Transverse colon (tissue), 4 donors: Measurements from ENCODE around the gene OTUB2. TPM values are rescaled to one million over a fixed set of nuclear protein-coding genes. Genes with fewer than 3 reads are reported as not detected.
A peak's percentile ranks its signal among the peaks of the same experiment; 100 is the strongest.

Source experiments
- DNase-seq: peaks from one replicate; pipeline ENCODE4 v3.0.0-alpha.2; 2019
- H3K27ac ChIP-seq, 4 donors: fragments of 200-600 bp; sonication (generic); 2 replicates each; pipeline ENCODE4 v1.5.1; 2016 to 2018; ENCODE audit warnings: inconsistent platforms in 4 of 4
- H3K27me3 ChIP-seq: fragments of 200-600 bp; sonication (generic); 2 replicates; pipeline ENCODE4 v1.5.1; 2017; ENCODE audit warnings: inconsistent platforms
- H3K36me3 ChIP-seq, 4 donors: fragments of 200-600 bp; sonication (generic); 2 replicates each; pipeline ENCODE4 v1.5.1; 2017 to 2019; ENCODE audit warnings: inconsistent platforms in 4 of 4
- H3K4me1 ChIP-seq, 4 donors: fragments of 200-600 bp; sonication (generic); 2 replicates each; pipeline ENCODE4 v1.5.1; 2017 to 2020; ENCODE audit warnings: inconsistent platforms in 4 of 4
- H3K4me3 ChIP-seq, 4 donors: fragments of 200-600 bp; sonication (generic); 1 replicate in 1 of 4; 2 replicates in 3 of 4; pipeline versions ENCODE4 v1.5.1 to v1.6.1; 2017 to 2019; ENCODE audit warnings: inconsistent platforms in 4 of 4
- H3K9me3 ChIP-seq, 2 donors: fragments of 200-600 bp; sonication (generic); 2 replicates each; pipeline ENCODE4 v1.5.1; 2017 to 2019; ENCODE audit warnings: inconsistent platforms in 2 of 2
- EP300 ChIP-seq: sonication (generic); formaldehyde crosslinking; IDR thresholded peaks from one replicate; pipeline ENCODE4 v1.6.1; 2017; ENCODE audit warnings: antibody characterized with exemption, low read depth
- POLR2A ChIP-seq: fragments of 450-650 bp; IDR thresholded peaks from one replicate; pipeline ENCODE4 v1.6.1; 2016; ENCODE audit warnings: antibody characterized with exemption, mild to moderate bottlenecking, moderate library complexity
- POLR2AphosphoS5 ChIP-seq, 3 donors: sonication (generic); formaldehyde crosslinking; IDR thresholded peaks; one replicate each; pipeline ENCODE4 v1.6.1; 2016; ENCODE audit warnings: antibody characterized with exemption in 3 of 3
- WGBS, 2 donors: methylation state at CpG; one replicate each; pipeline ENCODE4 v1.1.5; 2018; ENCODE audit warnings: low coverage in 1 of 2; 5-methylcytosine and 5-hydroxymethylcytosine counted together
- in situ Hi-C, 4 donors: fragments of 200-750 bp; cut with MboI; loops; one replicate each; pipeline versions ENCODE4 v1.15.0 to v1.15.1; 2017; ENCODE audit warnings: low sequenced_read_pairs in 3 of 4, low pct_ligation_motif_present in 1 of 4, low pct_unique_long_range_greater_than_20kb in 1 of 4
- intact Hi-C: fragments of 100-400 bp; cut with DNase I; formaldehyde crosslinking; loops from one replicate; pipeline ENCODE4 v1.15.1; 2023; ENCODE audit warnings: low total_unique reads
- total RNA-seq, 4 donors: library from RNA; depleted of rRNA; stranded (reverse); fragments of >200 nt; gene quantifications; one replicate each; pipeline ENCODE4 v1.1.0, GENCODE V29; 2016
- TF ChIP-seq, protein P1 (sequence below), 5 experiments: fragments of 200-600 bp in 3 of 5; fragments of 450-650 bp in 2 of 5; sonication (generic) in 3 of 5; IDR thresholded peaks; 1 replicate in 2 of 5; 2 replicates in 3 of 5; pipeline ENCODE4 v1.5.1; 2016 to 2017; ENCODE audit warnings: antibody characterized with exemption in 5 of 5, inconsistent platforms in 3 of 5, mild to moderate bottlenecking in 2 of 5, moderate library complexity in 1 of 5

Gene OTUB2
- total RNA-seq, 4 donors from 2014 or later: 2.6 to 2.7 TPM; not detected in 2

- WGBS, 2 donors: 91 to 92% methylated on average over 8 to 14 of the region's 14 CpGs
- DNase-seq: no peak
These were observed 4.4 kb downstream of the OTUB2 start for GRCh38 chr14:94030571-94030970.

GRCh38 chr14:94031161-94031882 is 5.2 kb downstream of the OTUB2 start:
- no peaks in the 10 kb centered on the region for H3K36me3 ChIP-seq
- in situ Hi-C loops: loop anchor here in 2 of 4 donors (10.0 kb wide), 1 partner anchor 103 kb away; no protein-coding TSS in a partner anchor
- TF ChIP-seq EP300 (no peak), POLR2AphosphoS5 (IDR thresholded peaks at IDR 0.05) (no peak), POLR2A (no peak)
- TF ChIP-seq, protein P1, sequence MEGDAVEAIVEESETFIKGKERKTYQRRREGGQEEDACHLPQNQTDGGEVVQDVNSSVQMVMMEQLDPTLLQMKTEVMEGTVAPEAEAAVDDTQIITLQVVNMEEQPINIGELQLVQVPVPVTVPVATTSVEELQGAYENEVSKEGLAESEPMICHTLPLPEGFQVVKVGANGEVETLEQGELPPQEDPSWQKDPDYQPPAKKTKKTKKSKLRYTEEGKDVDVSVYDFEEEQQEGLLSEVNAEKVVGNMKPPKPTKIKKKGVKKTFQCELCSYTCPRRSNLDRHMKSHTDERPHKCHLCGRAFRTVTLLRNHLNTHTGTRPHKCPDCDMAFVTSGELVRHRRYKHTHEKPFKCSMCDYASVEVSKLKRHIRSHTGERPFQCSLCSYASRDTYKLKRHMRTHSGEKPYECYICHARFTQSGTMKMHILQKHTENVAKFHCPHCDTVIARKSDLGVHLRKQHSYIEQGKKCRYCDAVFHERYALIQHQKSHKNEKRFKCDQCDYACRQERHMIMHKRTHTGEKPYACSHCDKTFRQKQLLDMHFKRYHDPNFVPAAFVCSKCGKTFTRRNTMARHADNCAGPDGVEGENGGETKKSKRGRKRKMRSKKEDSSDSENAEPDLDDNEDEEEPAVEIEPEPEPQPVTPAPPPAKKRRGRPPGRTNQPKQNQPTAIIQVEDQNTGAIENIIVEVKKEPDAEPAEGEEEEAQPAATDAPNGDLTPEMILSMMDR (IDR thresholded peaks at IDR 0.05): no peak
- WGBS, 2 donors: 89 to 95% methylated on average over 6 to 8 of the region's 8 CpGs
- no peak overlapping the region for H3K27ac ChIP-seq
- no peaks in the 10 kb centered on the region for H3K27me3 ChIP-seq
- H3K4me3 ChIP-seq: no peak overlapping the region
- no peak for DNase-seq
- no peaks in the 10 kb centered on the region for H3K9me3 ChIP-seq
- intact Hi-C loops: no loop called here
- H3K4me1 ChIP-seq: peaks cover 0 to 21% (median 12%) of the 10 kb centered on the region in 4 donors

More at GRCh38 chr14:94030571-94030970, 4.4 kb downstream of the OTUB2 start:
- Histone ChIP-seq H3K36me3 (no peaks in the 10 kb centered on the region), H3K4me3 (no peak overlapping the region), H3K9me3 (no peaks in the 10 kb centered on the region), H3K27ac (no peak overlapping the region), H3K27me3 (no peaks in the 10 kb centered on the region), H3K4me1 (peaks cover 0 to 21% (median 13%) of the 10 kb centered on the region in 4 donors)
- in situ Hi-C loops: loop anchor here in 2 of 4 donors (10.0 kb wide), 1 partner anchor 104 kb away; no protein-coding TSS in a partner anchor
- no peak for TF ChIP-seq POLR2AphosphoS5 (IDR thresholded peaks at IDR 0.05)
- intact Hi-C loops: no loop called here

GRCh38 chr14:94031883-94032279 is 5.7 kb downstream of the OTUB2 start:
- intact Hi-C loops: no loop called here

DNA sequence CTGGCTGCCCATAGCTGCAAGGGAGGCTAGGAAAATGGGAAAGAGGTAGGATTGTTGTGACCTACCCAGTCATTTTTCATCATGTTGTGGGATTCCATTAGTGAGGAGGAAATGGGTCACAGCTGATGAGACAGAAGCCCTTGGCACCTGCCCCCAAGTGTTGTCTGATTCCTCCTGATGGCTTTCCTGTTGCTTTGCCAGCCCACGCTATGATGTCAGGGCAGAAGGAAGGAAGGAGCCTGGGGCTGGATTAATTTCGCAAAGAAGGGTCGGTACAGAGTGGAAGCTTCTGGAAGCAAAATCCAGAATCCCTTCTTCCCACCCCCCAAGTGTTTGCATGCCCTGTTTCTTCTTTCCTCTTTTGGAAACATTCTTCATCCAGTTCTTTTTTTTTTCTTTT is 8.7 kb downstream of the OTUB2 start:
- Histone ChIP-seq H3K36me3 (no peaks in the 10 kb centered on the region), H3K4me3 (no peak overlapping the region), H3K9me3 (no peaks in the 10 kb centered on the region), H3K4me1 (peaks cover 0 to 5% (median 0%) of the 10 kb centered on the region in 4 donors), H3K27me3 (no peaks in the 10 kb centered on the region), H3K27ac (no peak overlapping the region)
- 71 to 96% methylated on average over 2 to 3 of the region's 3 CpGs for WGBS, 2 donors
- intact Hi-C loops (loop anchor here (5.0 kb wide), 1 partner anchor 102 kb away; no protein-coding TSS in a partner anchor), in situ Hi-C loops (loop anchor here in 3 of 4 donors (5.0 to 10.0 kb wide), 2 partner anchors 100 to 102 kb away; no protein-coding TSS in a partner anchor)
- DNase-seq: no peak
- TF ChIP-seq POLR2A: no peak
- no peak for TF ChIP-seq EP300
- TF ChIP-seq POLR2AphosphoS5 (IDR thresholded peaks at IDR 0.05): no peak
- TF ChIP-seq, protein P1 (IDR thresholded peaks at IDR 0.05): no peak

More at GRCh38 chr14:94031883-94032279, 5.7 kb downstream of the OTUB2 start:
- Histone ChIP-seq H3K4me3 (no peak overlapping the region), H3K27ac (no peak overlapping the region), H3K4me1 (peaks cover 0 to 17% (median 7%) of the 10 kb centered on the region in 4 donors), H3K36me3 (no peaks in the 10 kb centered on the region), H3K27me3 (no peaks in the 10 kb centered on the region), H3K9me3 (no peaks in the 10 kb centered on the region)
- TF ChIP-seq POLR2A (no peak), EP300 (no peak), POLR2AphosphoS5 (IDR thresholded peaks at IDR 0.05) (no peak)
- TF ChIP-seq, protein P1 (IDR thresholded peaks at IDR 0.05): no peak
- 68 to 71% methylated on average over 1 to 7 of the region's 7 CpGs for WGBS, 2 donors
- in situ Hi-C loops: loop anchor here in 2 of 4 donors (10.0 kb wide), 1 partner anchor 103 kb away; no protein-coding TSS in a partner anchor
- peak; percentile 43 for DNase-seq
